Measurements from ENCODE around the gene ZNF362.

ZNF362 gene

DNA sequence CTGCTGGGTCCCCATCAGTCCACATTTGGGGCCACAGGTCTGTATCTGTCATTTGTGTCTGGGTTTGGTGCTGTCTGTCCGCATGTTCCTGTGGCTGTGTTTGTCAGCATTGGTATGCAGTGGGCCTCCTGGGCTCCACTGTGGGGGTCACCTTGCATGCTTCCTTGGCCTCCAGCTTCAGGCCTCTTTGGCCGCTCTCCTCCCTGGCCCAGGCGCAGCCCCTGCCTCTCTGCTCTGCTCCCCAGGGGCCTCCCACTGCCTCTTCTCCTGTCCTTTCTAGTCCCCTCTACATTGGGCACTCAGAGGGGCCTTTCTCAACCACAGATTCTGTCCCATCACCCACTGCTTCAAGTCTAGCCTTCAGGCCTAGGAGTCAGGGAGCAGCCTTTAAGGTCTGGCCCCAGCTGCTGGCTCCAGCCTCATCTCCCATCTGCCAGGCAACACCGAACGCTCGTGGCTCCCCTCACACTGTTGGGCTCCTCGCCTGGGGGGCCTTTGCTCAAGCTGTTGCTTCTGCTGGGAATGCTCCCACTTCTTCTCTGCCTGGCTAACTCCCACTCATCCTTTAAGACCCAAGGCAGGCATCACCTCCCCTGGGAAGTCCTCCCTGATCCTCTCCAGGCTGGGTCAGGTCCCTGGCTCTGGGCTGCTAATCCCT lies 14.6 kb downstream of the ZNF362 start:
- TF ChIP-seq CTCF (IDR thresholded peaks at IDR 0.05) = no peak

GRCh38 chr1:33271666-33272505 lies 15.6 kb downstream of the ZNF362 start:
- TF ChIP-seq CTCF (IDR thresholded peaks at IDR 0.05) = no peak

DNA sequence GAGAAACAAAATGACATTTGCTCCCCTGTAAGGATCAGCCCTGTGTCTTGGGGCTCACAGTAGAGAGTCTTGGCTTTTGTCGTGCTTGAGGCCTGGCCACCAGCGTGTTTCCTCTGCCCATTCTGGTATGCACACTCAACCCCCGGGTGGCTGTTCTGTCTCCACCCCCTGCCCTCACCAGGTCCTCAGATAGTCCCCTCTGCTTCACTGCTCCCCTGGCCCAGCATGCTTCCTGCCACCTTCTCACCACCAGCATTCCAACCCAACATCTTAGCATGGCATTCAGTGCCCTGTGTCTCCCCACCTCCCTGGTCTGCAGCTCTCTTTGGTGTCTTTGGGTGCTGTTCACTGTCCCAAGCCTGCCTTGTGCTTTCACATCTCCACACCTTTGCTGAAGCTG lies 16.2 kb downstream of the ZNF362 start:
- no peak for TF ChIP-seq CTCF (IDR thresholded peaks at IDR 0.05)

- no peak for TF ChIP-seq CTCF (IDR thresholded peaks at IDR 0.05)
Observed at GRCh38 chr1:33272930-33273329, 16.6 kb downstream of the ZNF362 start.

GRCh38 chr1:33273406-33273805 lies 17.1 kb downstream of the ZNF362 start:
- no peak for TF ChIP-seq CTCF (IDR thresholded peaks at IDR 0.05)

GRCh38 chr1:33273961-33274371 lies 17.7 kb downstream of the ZNF362 start:
- TF ChIP-seq CTCF (IDR thresholded peaks at IDR 0.05) = no peak

DNA sequence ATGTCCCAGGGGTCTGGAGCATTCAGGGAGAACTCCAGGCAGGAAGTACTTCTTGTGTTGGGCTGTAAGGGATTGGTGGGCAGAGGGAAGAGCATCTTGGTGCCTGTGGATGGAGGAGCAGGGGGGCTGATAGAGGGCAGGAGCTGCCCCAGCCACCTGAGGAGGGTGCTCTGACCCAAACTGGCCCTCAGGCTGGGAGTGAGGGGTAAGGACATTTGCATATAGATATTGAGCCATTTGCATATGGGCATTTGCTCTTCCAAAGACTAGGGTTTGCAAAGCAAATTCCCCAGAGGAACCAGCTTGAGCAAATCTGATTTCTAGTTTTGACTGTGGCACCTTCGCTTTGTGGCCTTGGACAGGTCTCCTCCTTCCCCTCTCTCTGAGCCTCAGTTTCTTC lies 18.2 kb downstream of the ZNF362 start:
- no peak for TF ChIP-seq CTCF (IDR thresholded peaks at IDR 0.05)
